Astrocyte of the cerebellum (primary cell): ENCODE measurements around the gene AGBL1.

Experiments used
- DNase-seq: peaks from one replicate; pipeline ENCODE4 v3.0.0-alpha.2; 2011; ENCODE audit warnings: low read depth
- H3K4me3 ChIP-seq: 2 replicates; pipeline ENCODE4 v1.5.1; 2011; ENCODE audit warnings: mild to moderate bottlenecking, low read depth, low read length, moderate library complexity
- CTCF ChIP-seq: IDR thresholded peaks from 2 replicates; pipeline ENCODE4 v1.5.1; 2012; ENCODE audit warnings: low read length, low read depth, moderate library complexity, mild to moderate bottlenecking; ENCODE audit errors: missing control alignments
- in situ Hi-C: cut with HindIII; loops from 2 replicates; pipeline ENCODE4 v1.10.0; 2017; ENCODE audit warnings: low sequenced_read_pairs

Gene AGBL1

GRCh38 chr15:86555939-86556338 lies 476.3 kb downstream of the AGBL1 start:
- DNase-seq = no peak
- in situ Hi-C loops = no loop called here
- no peak overlapping the region for H3K4me3 ChIP-seq
- no peak for TF ChIP-seq CTCF

- no peak overlapping the region for H3K4me3 ChIP-seq
- DNase-seq = no peak
- TF ChIP-seq CTCF = no peak
- in situ Hi-C loops = no loop called here
Observed at GRCh38 chr15:86556396-86557017, 476.8 kb downstream of the AGBL1 start.

- no peak overlapping the region for H3K4me3 ChIP-seq
- no peak for DNase-seq
- no peak for TF ChIP-seq CTCF
- in situ Hi-C loops = no loop called here
Observed at GRCh38 chr15:86557018-86557550, 477.4 kb downstream of the AGBL1 start.

GRCh38 chr15:86558252-86558651 lies 478.6 kb downstream of the AGBL1 start:
- no peak for TF ChIP-seq CTCF
- no peak overlapping the region for H3K4me3 ChIP-seq
- DNase-seq = no peak
- in situ Hi-C loops = no loop called here

GRCh38 chr15:86558686-86559085 lies 479.0 kb downstream of the AGBL1 start:
- H3K4me3 ChIP-seq = no peak overlapping the region
- TF ChIP-seq CTCF = no peak
- in situ Hi-C loops = no loop called here
- DNase-seq = no peak

GRCh38 chr15:86568378-86568777 lies 488.7 kb downstream of the AGBL1 start:
- no peak for DNase-seq
- in situ Hi-C loops = no loop called here
- H3K4me3 ChIP-seq = no peak overlapping the region
- TF ChIP-seq CTCF = no peak
